C4-2B (cell line): ENCODE results near the gene FBH1.
"Not testable (repeated sequence)": the region's sequence is repeated elsewhere in the genome, so short reads cannot be mapped to it uniquely, and the experiment has no call there.

Experiments used
- H3K27ac ChIP-seq: fragments of 450-650 bp; 2 replicates; pipeline ENCODE4 v1.5.1; 2017
- CTCF ChIP-seq: fragments of 450-650 bp; conservative IDR thresholded peaks from 2 replicates; pipeline ENCODE4 v1.5.1; 2017; ENCODE audit warnings: mild to moderate bottlenecking
- ZFX ChIP-seq: fragments of 450-650 bp; IDR thresholded peaks from 2 replicates; pipeline ENCODE4 v1.6.1; 2017

FBH1 gene

DNA sequence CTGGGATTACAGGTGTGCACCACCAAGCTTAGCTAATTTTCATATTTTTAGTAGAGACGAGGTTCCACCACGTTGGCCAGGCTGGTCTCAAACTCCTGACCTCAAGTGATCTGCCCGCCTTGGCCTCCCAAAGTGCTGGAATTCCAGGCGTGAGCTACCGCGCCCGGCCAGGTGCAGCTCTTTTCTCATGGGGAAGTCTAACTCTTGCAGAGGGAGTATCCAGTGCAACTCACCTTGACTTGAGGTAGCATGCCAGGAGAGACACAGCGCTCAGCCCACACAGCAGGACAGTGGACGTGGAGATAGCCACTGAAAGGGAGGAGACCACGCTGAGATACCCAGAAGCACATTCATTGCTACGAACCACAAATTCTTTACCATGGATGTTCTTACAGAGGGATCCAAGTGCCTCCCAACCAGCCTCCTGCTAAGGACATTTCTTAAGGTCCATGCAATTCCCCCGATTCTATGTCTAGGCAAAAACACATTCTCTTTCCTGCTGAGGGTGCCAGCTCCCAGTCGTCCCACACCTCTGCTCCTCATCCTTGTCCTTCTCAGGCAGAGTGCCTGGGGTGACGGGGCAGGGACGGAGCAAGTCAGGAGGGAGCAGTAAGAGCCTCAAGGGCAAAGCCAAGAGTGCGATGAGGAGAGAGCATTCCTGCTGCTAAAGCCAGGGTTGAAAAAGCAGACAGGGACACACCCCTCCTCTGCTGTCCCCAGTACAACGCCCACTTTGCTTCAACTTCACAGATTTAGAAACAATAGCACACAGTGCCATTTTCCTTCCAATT is 66.3 kb downstream of the FBH1 start:
- TF ChIP-seq CTCF (no peak), ZFX (no peak)

DNA sequence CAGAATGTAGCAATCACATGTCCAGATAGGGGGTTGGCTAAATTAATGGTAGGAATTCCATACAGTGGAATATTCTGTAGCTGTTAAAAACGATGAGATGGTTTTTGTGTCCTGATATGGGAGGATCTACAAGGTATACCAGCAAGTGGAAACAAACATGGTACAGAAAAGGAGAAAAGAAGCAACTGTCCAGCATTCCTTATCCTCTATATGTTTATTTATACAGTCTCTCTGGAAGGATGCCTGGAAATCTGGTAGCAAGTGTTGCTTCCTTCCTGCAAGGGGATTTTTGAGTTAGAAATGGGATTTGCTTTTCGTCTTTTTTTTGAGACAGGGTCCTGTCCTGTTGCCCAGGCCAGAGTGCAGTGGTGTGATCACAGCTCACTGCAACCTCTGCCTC is 68.0 kb downstream of the FBH1 start:
- TF ChIP-seq ZFX, result no peak
- TF ChIP-seq CTCF, result no peak
- H3K27ac ChIP-seq, result peak overlapping the region; percentile 49

More for the DNA sequence above, 66.3 kb downstream of the FBH1 start:
- no peak overlapping the region for H3K27ac ChIP-seq

DNA sequence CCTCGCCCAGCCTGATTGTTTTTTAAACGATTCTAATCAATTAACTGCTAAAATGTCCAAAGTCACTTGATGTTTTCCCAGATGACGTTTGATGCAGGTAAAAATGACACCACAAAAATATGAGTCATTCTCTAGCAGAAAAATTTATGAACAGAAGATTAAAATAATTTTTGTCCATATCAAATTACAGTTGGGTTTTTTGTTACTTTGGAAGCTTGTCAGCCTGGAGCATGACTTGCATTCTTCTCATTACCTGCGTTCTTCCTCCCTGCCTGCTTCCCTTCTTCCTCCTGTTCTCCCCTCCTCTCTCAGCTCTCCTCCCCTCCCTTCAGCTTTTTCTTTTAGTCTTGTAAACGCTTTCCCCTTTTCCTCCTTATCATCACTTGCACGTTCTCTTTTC is 68.6 kb downstream of the FBH1 start:
- TF ChIP-seq ZFX (no peak), CTCF (no peak)
- H3K27ac ChIP-seq, result peak overlapping the region; percentile 49

DNA sequence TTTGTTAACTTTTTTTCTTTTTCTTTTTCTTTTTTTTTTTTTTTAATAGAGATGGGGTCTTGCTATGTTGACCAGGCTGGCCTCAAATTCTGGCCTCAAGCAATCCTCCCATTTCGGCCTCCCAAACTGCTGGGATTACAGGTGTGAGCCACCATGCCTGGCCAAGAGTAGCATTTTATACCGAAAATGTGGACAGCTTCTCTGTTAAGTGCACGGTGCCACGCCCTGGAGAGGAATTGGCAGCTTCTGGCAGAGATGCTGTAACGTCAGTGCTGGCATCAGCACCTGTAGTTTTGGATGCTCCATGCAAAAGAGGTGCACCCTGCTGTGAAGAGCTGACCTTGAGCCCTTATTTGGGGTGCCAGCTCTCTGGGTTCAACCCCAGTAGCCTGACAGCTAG is 69.1 kb downstream of the FBH1 start:
- no peak overlapping the region; the same call in 1 of the 2 replicates for H3K27ac ChIP-seq
- TF ChIP-seq ZFX, result no peak
- TF ChIP-seq CTCF, result no peak

GRCh38 chr10:5959581-5960069 is 69.6 kb downstream of the FBH1 start:
- TF ChIP-seq CTCF (no peak), ZFX (no peak)
- no peak overlapping the region for H3K27ac ChIP-seq

- no peak for TF ChIP-seq CTCF
- TF ChIP-seq ZFX, result no peak
- no peak overlapping the region for H3K27ac ChIP-seq
Measured at GRCh38 chr10:5960070-5960972, 70.3 kb downstream of the FBH1 start.

- H3K27ac ChIP-seq, result not testable (repeated sequence)
Measured at GRCh38 chr10:5960973-5961275, 70.9 kb downstream of the FBH1 start.
